ENCODE results near the gene ESF1.

ESF1 gene, protein sequence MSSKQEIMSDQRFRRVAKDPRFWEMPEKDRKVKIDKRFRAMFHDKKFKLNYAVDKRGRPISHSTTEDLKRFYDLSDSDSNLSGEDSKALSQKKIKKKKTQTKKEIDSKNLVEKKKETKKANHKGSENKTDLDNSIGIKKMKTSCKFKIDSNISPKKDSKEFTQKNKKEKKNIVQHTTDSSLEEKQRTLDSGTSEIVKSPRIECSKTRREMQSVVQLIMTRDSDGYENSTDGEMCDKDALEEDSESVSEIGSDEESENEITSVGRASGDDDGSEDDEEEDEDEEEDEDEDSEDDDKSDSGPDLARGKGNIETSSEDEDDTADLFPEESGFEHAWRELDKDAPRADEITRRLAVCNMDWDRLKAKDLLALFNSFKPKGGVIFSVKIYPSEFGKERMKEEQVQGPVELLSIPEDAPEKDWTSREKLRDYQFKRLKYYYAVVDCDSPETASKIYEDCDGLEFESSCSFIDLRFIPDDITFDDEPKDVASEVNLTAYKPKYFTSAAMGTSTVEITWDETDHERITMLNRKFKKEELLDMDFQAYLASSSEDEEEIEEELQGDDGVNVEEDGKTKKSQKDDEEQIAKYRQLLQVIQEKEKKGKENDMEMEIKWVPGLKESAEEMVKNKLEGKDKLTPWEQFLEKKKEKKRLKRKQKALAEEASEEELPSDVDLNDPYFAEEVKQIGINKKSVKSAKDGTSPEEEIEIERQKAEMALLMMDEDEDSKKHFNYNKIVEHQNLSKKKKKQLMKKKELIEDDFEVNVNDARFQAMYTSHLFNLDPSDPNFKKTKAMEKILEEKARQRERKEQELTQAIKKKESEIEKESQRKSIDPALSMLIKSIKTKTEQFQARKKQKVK
- 18.1 to 25.8 reads per million in 2 donors for total RNA-seq

DNA sequence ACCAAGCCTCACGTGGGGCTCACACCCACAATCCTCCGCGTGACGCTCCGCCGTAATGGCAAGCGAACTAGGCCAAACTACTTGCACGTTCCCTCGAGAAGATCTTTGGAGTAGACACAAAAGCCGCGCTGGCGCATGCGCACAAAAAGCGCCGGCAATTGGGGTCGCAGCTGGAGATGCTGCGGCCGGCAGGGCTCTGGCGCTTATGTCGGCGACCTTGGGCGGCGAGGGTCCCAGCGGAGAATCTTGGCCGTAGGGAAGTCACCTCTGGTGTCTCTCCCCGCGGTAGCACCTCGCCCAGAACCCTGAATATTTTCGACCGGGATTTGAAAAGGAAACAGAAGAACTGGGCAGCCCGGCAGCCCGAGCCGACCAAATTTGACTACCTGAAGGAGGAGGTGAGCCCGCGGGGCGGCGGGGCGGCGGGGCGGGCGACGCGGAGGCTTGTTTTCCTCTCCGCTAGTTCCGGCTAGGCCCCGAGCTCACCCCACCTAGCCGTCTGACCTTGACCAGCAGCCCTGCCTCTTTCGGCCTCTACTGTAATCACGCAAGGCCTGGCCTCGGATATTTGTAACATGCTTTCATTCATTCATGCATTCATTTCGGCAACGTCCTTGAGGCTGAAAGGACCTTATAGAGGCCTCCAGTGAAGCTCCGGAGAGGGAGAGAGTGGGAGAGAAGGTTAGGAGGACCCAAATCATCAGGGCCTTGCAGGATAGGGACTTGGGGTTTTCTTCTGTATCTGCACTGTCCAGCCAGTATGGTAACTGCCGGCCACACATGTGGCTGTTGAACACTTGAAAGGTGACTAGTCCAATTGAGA is at the start of gene ESF1, which contains the start of gene NDUFAF5:
Gene ESF1, minus strand, starts transcription at position 27 of the 823 bp plus-strand sequence. CDS start 1,779 bp downstream, outside the sequence.
Gene NDUFAF5, plus strand, starts transcription at position 136 of the 823 bp plus-strand sequence. Its CDS starts 41 bp downstream, at position 177.
- DNase-seq: peak; percentile 70 to 96 (median 89)

DNA sequence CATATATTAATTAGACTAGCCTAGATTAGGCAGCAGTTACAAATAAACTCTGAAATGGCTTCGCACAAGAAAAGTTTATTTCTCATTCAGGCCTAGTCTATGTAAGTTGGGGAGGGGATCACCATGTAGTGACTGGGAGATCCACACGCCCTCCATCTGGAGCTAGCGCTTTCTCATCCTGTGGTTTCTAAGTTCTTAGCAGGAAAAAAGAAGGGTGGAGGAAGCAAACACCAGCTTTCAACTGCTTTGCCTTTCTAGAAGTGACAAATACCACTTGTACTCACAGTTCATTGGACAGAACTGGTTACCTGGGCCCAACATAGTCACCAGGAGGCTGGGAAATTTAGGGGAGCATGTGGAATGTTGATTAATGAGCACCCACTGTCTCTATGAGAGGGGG is 46.8 kb upstream of the ESF1 start:
- no peak for DNase-seq

DNA sequence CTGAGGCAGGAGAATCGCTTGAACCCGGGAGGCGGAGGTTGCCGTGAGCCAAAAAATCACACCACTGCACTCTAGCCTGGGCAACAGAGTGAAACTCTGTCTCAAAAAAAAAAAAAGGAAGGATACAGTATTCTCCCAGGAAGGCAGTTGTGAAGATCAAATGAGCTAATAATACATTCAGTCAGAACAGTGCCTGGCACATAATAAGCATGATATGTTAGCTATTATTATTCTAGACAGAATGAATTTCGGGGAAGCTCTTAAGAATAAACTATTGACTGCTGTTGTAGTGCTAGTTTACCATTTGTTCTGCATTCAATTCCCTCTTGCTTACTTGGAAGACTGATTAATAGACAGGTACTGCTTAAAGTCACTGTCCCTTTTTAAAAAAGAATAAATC is 40.7 kb upstream of the ESF1 start:
- DNase-seq: no peak

DNA sequence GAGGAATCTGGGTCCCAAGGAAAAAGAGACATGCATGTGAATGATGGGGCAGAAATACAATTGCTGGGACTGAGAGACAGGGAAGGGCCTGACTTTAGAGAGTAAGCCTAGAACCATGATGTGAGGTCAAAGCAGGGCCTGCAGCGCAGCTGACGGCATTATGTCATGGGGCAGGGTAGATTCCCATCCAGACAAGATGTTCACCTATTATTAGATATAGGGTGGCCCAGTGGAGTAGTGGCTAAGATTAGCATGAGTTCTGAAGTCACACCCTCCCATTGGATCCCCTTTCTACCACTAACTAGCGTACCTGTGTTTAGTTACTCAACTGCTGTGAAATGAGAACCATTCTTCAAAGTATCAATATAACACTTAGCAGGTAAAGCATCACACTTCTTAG is 39.7 kb upstream of the ESF1 start:
- no peak for DNase-seq

DNA sequence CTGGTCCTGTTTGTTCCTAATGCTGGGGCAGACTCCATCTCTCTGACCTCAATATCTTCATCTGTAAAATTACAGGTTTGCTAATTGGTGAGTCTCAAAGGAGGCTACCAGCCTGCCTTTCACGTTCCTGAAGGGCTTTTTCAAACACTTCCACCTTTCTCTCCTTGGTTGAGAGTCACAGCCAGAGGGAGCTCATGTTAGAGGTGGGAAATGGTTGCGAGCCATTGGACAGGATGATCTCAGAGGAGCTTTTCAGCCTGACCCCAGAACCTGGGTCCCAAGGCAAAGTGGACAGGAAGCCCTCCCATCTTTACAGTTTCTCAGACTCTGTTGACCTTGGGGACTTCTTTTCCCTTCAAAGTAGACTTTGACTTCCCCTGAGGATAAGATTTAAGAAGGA is 37.7 kb upstream of the ESF1 start:
- DNase-seq: no peak

DNA sequence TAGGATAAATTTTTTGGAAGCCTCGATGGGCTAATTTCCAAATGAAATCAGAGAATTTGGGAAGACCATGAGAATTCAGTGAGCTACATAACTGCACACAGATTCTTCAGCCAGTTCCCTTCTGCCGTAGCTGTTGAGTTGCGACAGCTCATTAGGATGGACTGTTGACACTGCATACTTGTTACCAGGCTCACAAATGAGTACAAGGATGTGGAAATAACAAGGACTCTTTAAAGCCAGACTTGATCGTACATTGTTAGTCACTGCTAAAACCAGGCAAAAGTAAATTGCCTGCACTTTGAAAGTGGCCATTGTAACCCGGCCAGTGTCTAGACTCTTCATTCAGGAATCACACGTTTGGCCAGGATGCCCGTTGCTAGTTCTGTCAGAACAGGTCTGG is 37.2 kb upstream of the ESF1 start:
- no peak for DNase-seq

DNA sequence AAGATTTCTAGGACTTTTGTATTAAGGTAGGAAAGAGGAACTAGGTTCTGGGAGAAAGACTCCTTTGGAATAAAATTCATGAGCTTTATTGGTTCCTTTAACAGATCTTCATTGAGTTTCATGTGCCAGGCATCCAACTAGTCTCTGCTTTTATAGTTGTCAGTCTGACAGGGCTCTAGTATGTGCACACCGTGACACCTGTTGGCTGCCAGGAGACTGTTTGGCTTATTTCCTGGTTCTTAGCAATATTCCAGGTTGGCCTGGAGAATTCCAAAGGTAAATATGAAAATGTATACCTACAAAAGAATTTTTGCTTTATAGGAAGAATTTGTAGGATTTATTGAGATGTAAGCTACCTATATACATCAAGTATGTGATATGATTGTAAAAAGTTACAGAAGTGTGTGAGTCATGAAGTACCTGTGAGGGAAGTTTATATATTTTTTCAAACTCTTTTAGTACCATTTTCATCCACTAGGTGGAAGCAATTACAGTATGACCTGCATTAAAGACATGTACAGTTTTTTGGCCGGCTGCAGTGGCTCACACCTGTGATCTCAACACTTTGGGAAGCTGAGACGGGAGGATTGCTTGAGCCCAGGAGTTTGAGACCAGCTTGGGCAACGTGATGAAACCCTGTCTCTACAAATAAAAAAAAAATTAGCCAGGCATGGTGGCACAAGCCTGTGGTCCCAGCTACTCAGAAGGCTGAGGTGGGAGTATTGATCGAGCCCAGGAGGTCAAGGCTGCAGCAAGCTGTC is 35.3 kb upstream of the ESF1 start:
- DNase-seq: peak in 1 of 5 experiments; percentile 54

DNA sequence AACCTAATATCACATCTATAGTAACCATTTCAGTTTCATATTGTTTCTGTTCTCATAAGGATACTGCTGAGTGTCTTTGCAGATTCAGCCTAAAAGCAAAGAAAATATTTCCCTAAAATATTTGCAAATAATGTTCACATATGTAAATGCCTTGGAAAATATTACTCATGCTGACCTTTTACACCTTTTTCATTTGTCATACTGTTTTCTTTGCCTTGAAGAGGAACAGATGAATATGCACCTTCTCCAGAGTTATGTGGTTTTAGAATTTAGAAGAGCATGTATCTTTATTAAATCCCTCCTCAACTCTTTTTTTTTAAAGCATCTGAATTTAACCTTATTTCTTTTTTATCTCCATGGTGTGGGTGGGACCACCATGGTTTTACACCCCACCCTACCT is 32.6 kb upstream of the ESF1 start:
- no peak for DNase-seq

DNA sequence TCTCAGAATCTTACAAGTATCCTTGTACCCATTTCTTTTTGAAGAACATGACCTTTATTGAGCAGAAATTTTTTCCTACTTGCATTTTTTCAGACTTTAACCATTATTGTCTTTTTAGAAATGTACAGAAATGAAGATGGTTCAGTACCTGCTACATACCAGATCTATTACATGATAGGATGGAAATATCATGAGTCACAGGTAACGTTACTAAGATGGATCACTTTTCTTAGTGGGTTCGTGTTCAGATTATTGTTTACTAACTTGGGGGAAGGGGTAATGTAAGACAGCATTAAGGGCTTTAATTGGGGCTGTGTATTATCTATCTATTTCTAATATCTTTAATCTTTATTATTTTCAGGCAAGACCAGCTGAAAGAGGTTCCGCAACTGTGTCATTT is 32.0 kb upstream of the ESF1 start:
- no peak for DNase-seq

DNA sequence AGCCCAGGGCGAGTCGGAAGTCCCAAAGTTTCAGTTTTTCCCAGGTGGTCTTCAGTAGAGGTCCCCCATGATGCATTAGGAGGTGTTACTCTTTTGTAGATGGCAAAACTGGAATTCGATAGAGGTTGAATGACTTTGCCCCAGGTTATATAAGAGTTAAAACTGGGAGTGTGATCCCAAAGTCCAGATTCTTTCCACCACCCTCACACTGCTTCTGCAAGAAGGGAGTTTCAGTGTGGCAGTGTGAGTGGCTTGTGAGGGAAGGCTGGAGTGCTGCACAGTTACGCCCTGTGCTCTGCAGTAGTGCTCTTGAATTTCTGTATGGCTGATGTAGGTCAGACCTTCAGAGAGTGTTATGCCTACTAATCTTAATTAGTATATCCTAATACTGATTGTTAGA is 30.0 kb upstream of the ESF1 start:
- no peak for DNase-seq

DNA sequence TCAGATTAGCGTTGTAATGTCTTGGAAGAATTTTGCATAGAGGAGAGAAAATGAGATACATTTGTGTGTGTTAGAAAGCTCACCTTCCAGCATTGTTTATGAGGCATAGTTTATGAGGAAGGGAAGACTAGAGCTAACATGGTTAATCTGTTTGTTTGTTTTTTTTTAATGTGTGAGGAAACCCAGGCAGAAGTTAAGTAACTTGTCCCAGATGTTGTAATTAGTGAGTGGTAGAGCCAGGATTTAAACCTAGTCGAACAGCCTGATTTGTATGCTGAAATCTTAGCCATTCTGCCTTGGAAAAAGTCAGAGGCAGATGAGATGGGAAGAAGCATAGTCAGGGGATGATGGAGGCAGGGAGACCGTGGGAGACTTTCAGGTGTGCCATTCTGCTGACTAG is 29.2 kb upstream of the ESF1 start:
- no peak for DNase-seq

DNA sequence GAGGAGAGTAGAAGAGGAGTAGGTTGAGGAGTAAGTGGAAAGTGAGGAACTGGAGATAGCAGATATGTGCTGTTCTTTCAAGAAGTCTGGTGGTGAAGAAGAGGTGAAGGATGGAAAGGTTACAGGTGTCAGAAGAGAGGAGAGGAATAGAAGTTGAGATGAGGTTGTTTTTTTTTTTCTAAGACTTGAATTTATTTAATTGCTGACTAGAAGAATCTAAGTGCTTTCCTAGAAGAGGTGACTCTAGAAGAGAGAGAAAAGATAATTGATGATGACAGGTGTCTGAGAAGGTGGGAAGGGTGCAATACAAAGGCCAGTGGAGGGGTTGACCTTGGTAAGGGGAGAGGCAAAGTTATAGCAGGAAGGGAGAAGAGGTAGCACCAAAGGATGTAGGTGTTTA is 25.7 kb upstream of the ESF1 start:
- DNase-seq: no peak

DNA sequence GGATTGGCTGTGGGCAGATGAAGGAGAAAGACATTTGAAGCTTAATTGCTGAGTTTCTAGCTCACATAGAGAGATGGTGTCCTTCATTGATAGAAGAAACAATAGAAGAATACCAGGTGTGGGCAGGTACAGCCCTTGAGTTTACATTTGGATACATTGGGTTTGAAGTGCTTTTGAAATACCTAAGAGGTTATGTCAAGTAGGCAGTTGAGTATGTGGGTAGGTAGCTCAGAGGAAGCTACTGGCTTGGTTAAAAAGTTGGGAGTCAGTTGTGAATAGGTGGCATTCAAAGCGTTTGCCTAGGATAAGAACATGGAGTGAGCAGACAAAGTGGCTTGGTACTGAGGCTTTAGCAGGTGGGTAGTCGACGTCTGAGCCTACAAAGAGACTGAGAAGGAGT is 25.1 kb upstream of the ESF1 start:
- no peak for DNase-seq

DNA sequence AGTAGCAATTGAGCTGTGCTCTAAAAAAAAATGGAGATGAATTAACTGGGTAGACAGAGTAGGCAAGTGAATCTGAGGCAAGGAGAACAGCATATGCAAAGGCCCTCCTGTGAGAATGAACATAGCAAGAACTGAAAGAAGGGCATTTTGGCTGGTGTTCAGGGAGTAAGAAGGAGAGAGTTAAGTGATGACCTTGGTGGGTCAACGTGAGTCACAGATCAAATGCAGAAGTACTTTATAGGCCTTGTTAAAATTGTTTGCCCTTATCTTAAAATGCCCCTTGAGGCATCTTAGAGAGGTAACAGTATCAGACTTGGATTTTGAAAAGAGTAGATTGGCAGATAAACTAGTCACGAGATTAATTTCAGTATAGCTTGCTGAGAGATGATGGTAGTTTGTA is 24.7 kb upstream of the ESF1 start:
- no peak for DNase-seq

DNA sequence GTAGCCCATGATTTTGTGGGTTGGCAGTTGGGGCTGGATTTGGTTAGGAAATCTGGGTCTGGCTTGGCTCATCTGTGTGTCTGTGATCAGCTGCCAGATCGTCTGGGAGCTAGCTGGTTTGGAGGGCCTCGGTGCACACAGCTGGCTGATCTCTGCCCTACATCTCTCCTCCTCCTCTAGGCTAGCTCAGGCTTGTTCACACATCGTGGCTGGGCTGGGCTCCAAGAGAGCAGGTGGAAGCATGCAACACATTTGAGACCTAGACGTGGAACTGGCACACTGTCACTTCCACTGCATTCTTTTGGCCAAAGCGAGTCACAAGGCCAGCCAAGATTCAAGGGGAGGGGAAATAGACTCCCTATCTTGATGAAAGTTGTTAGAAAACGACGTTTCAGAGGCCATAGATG is 16.0 kb upstream of the ESF1 start:
- no peak for DNase-seq

DNA sequence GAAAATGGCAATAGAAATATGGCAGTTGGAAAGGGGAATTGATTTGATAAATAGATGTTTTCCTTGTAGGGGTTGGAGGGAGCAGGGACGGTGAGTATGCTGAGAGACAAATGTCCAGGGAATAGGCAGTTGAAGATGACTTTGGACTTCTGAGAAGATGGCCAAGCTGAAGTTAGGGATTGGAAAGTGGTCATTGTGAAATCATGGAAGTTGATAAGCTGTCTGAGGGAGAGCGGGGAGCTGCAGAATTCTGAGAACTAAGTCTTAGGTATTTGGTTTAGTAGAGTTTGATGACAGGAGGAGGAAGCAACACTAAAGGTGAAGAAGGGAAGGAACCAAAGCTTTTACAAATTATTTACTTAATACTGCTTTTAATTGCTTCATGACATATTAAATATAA is 15.3 kb upstream of the ESF1 start:
- DNase-seq: no peak

DNA sequence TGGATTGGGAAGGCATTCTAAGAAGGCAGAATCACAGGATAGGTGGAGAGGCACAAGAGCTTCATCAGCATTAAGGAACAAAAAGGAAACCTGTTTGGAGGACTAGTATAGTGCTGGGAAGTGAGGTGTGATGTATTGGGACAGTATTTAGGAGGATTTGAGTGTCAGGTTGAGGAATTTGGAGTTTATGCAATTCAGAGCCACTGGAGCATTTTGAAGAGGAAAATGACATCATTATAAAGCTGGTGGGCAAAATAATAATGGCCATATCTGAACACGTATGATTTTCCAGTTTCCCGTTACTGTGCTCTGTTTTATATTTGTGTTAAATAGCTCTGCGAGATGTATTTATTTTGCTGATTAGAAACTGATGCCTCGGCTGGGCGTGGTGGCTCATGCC is 14.3 kb upstream of the ESF1 start:
- DNase-seq: no peak

DNA sequence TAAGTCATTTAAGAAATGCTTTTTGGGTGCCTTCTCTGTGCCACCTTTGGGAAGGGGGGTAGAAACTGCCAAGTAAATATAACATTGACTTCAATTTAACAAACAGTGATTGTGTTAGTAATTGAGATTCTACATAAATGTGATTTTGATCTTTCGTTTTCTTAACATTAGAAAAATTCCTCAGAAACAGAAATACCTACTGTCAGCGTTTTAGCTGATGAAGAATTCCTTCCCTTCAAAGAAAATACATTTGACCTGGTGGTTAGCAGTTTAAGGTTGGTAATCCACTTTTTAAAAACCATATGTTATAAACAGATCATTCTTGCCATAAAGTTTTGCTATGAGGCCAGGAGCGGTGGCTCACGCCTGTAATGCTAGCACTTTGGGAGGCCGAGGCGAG is 9.9 kb upstream of the ESF1 start:
- DNase-seq: no peak

DNA sequence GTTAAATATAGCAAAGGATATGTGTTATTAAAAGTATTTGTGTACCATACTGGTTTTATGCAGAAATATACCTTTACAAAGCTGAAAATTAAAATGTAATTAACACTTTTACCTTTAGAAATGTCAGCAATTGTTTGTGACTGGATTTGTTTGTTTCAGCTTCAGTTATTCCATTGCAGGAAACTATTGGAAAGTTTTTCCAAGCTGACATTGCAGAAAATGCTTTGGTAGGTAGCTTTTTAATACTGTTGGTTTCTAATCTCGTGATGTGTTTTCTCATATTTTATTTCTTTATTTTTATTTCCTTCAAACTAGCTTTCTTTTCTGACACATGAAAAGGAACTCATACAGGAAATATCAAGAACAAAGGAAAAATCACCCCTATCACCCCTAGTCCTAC is 8.3 kb upstream of the ESF1 start:
- no peak for DNase-seq

DNA sequence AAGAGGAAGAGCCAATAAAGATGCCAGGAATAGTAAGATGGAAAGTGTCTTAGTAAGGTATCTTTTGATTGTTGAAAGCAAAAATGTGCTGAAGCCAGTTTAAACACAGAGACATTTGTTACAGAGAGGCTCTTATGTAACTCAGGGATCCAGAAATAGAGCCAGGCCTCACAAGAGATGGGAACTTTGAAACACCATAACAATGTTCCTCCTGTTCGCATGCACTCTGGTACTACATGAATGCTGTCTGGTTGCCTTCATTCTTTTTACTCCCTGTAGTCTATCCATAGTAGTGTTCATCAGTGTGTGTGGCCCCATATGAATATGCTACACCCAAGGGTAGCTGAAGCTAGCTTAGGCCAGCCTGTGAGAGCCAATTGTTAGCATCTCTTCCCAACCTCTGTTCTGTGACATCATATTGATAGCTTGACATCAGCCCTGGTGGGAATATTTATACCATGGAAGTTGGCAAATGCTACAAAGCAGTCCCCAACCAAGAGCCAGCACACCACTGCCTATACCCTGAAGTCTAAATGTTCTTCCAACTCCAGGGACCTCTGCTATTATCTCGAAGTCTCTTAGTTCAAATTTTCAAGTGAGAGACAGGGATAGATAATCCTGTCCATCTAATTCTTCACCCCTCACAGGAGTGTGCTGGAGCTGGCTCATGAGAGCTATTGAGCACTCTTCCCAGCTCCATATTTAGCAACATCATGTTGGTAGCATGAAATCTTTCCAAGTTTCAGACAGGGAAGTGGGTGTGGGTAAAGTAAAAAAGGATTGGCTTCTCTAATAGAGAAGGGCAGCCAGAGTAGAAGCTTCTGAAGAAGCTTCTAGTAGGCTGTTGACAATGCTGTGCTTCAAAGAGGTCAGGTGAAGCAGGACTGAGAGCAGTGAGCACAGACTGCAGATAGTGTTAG is 7.1 kb upstream of the ESF1 start:
- DNase-seq: no peak

DNA sequence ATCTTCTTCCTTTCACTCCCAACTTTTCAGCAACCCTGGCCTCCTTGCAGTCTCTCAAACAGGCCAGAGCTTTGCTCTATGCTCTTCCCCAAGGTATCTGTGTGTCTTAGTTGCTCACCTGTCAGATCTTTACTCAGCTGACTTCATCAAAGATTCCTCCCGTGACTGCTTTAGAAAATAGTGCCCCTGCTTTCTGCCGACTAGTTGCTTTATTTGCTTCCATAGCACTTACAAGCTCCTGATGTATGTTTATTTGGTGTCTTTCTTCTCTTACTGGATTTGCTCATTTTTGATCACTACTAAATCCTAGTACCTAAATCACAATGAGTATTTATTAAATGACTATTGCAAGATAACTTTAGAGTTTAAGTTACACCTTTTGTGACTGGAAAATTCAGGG is 6.0 kb upstream of the ESF1 start:
- DNase-seq: no peak
